ENCODE measurements around the gene CTSZ.

Gene CTSZ

DNA sequence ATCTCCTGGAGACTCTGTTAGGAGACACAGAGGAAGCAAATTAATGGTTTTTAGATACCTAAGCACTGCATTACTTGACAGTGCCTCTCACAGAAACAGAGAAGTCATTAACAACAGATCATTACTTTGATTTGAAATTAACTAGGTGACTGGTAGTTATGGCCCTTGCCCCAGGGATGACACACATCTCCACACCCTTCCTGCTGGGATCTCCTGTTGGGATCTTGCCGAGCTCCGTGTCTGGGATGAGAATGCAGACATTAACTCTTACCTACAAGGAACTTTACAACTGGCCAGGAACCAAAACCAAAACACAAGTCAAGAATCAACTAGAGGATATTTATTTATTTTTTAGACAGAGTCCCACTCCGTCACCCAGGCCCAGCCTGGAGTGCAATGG lies 37.7 kb upstream of the CTSZ start:
- H3K27ac ChIP-seq, result no peak overlapping the region
- TF ChIP-seq CTCF (conservative IDR thresholded peaks at IDR 0.05) (no peak), ZFX (IDR thresholded peaks at IDR 0.05) (no peak)

GRCh38 chr20:59044295-59044694 lies 37.2 kb upstream of the CTSZ start:
- H3K27ac ChIP-seq, result no peak overlapping the region

GRCh38 chr20:59043698-59044097 lies 36.6 kb upstream of the CTSZ start:
- peak overlapping the region; percentile 93; the same call in 1 of the 2 replicates for H3K27ac ChIP-seq
- TF ChIP-seq CTCF (conservative IDR thresholded peaks at IDR 0.05), result no peak
- TF ChIP-seq ZFX (IDR thresholded peaks at IDR 0.05), result no peak

More at GRCh38 chr20:59044295-59044694, 37.2 kb upstream of the CTSZ start:
- no peak for TF ChIP-seq CTCF (conservative IDR thresholded peaks at IDR 0.05)
- no peak for TF ChIP-seq ZFX (IDR thresholded peaks at IDR 0.05)

DNA sequence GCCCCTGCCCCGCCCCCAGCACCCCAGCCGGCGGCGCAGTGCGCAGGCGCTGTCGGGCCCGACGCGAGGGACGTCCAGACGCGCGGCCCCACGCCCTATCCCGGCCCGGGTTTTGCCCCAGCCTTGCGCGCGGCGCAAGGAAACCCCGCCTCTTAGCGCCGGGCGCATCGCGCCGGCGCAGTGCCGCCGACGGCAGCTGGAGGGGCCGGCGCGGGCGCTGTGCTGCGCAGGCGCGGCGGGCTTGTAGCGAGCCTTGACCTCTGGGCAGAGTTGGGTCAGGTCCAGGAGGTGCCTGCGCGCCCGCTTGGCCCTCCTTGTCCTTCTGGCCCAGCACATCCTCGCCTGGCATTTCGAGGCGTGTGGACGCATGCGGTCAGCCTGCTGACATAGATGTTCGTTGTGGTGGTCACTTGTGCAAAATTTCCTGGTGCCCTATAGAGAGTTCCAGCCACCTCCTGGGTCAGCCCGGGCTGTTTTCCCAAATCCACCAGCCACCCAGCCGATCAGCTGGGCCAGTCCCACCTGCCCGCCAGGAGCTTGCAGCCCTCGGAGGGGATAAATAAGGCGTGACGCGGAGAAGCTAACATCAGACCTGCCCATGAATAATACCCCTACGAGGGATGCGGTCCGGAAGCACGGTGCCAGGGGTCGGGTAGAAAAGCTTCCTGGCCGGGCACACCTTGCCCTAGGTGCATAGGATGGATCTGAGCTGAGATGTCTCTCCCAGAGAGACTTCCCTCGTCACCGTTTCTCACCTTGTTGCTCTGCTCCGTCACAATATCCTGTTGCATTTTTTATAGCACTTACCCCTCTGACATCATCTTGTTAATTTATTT lies 36.0 kb upstream of the CTSZ start:
- H3K27ac ChIP-seq, result peak overlapping the region; percentile 93

DNA sequence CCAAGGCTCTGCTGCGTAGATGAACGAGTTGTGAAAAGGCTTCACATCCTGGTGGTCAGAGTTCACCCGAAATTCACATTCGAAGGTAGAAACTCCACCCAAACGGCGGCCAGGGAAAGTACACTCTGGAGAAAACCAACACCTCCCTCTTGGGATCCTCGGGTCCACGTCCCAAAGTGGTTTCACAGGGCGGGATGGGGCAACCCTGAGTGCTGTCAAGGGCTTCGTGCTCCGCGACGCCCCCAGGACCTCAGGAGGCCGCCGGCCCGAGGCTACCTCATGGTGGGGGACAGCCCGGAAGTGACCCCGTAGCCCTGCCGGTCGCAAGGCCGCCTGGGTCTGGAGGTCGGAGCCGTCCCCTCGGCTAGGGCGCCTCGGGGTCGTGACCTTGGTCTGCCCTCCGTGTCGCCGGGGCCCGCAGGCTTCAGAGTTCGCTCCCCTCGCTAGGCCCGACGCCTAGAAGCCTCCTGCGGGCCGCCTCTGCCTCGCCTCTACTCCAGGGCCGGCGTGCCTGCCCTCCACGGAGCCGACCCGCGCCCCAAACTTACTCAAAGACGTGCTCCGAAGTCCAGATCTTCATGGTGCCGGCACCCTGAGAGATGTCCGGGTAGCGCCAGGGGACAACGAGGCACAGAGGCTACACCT lies 35.2 kb upstream of the CTSZ start, which contains the start of gene PRELID3B:
Gene PRELID3B, minus strand, starts transcription at position 636 of the 645 bp plus-strand sequence. Its CDS starts 56 bp downstream, at position 580.
- TF ChIP-seq CTCF (conservative IDR thresholded peaks at IDR 0.05) (no peak), ZFX (IDR thresholded peaks at IDR 0.05) (peak; percentile 97)
- peak within 1 kb of the TSS; percentile 93 for H3K27ac ChIP-seq

More for the DNA sequence above, 36.0 kb upstream of the CTSZ start:
- TF ChIP-seq ZFX (IDR thresholded peaks at IDR 0.05) (no peak), CTCF (conservative IDR thresholded peaks at IDR 0.05) (no peak)

DNA sequence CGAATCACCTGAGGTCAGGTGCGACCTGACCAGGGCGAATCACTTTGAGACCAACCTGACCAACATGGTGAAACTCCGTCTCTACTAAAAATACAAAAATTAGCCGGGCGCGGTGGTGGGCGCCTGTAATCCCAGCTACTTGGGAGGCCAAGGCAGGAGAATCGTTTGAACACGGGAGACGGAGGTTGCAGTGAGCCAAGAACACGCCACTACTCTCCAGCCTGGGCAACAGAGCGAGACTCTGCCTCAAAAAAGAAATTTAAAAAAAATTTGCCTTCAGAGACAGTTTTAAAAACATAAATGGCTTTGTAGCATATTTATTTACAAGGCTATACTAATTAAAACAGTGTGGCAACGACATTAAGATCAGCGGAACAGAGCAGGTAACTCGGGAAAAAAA lies 34.4 kb upstream of the CTSZ start:
- peak overlapping the region; percentile 93 for H3K27ac ChIP-seq

- no peak for TF ChIP-seq ZFX (IDR thresholded peaks at IDR 0.05)
- TF ChIP-seq CTCF (conservative IDR thresholded peaks at IDR 0.05), result no peak
- H3K27ac ChIP-seq, result peak overlapping the region; percentile 93; the same call in 1 of the 2 replicates
Observed at GRCh38 chr20:59040667-59041066, 33.6 kb upstream of the CTSZ start.

Measured in C4-2B (cell line).